Head of caudate nucleus (tissue), 42 donors: ENCODE data around the gene MTRFR.

Source experiments
- DNase-seq, 42 donors: peaks; one replicate each; pipeline versions ENCODE4 v3.0.0 to v3.0.0-alpha.2; 2020 to 2021; ENCODE audit warnings: mixed read lengths in 7 of 42
- intact Hi-C: fragments of 100-400 bp; cut with DNase I; formaldehyde crosslinking; loops from one replicate; pipeline ENCODE4 v1.15.0; 2022

MTRFR gene

GRCh38 chr12:123267991-123268843 is 35.0 kb downstream of the MTRFR start:
- intact Hi-C loops = no loop called here
- peak; percentile 64 to 91 (median 80) for DNase-seq

GRCh38 chr12:123268850-123269249 is 35.6 kb downstream of the MTRFR start:
- intact Hi-C loops = no loop called here
- DNase-seq = peak in 29 of 42 donors; percentile 19 to 80 (median 53)

GRCh38 chr12:123269395-123269892 is 36.2 kb downstream of the MTRFR start:
- peak; percentile 78 to 95 (median 86) for DNase-seq
- intact Hi-C loops = no loop called here

- intact Hi-C loops = no loop called here
- peak in 9 of 42 donors; percentile 29 to 48 (median 37) for DNase-seq
These were observed 36.6 kb downstream of the MTRFR start for GRCh38 chr12:123269896-123270213.

GRCh38 chr12:123270214-123271000 is 37.2 kb downstream of the MTRFR start:
- DNase-seq = peak in 19 of 42 donors; percentile 18 to 65 (median 34)
- intact Hi-C loops = no loop called here

GRCh38 chr12:123271001-123271668 is 37.9 kb downstream of the MTRFR start:
- DNase-seq = peak in 41 of 42 donors; percentile 51 to 93 (median 85)
- intact Hi-C loops = no loop called here

GRCh38 chr12:123273166-123273565 is 39.9 kb downstream of the MTRFR start:
- peak in 4 of 42 donors; percentile 10 to 19 (median 13) for DNase-seq
- intact Hi-C loops = no loop called here

- peak in 1 of 42 donors; percentile 6 for DNase-seq
These were observed 44.9 kb downstream of the MTRFR start for GRCh38 chr12:123278101-123278627.

GRCh38 chr12:123280971-123281370 is 47.7 kb downstream of the MTRFR start:
- DNase-seq = no peak
- intact Hi-C loops = no loop called here

More at GRCh38 chr12:123278101-123278627, 44.9 kb downstream of the MTRFR start:
- intact Hi-C loops = no loop called here

- intact Hi-C loops = no loop called here
- DNase-seq = peak in 1 of 42 donors; percentile 18
These were observed 48.9 kb downstream of the MTRFR start for GRCh38 chr12:123282111-123282510.

GRCh38 chr12:123283461-123283860 is 50.2 kb downstream of the MTRFR start:
- DNase-seq = no peak
- intact Hi-C loops = no loop called here

- no peak for DNase-seq
- intact Hi-C loops = no loop called here
These were observed 51.4 kb downstream of the MTRFR start for GRCh38 chr12:123284669-123285068.

- intact Hi-C loops = no loop called here
- DNase-seq = peak in 1 of 42 donors; percentile 28
These were observed 53.6 kb downstream of the MTRFR start for GRCh38 chr12:123286652-123287373.

GRCh38 chr12:123288751-123289346 is 55.6 kb downstream of the MTRFR start:
- peak; percentile 33 to 93 (median 74) for DNase-seq

GRCh38 chr12:123289911-123290310 is 56.7 kb downstream of the MTRFR start:
- peak in 1 of 42 donors; percentile 31 for DNase-seq
- intact Hi-C loops = no loop called here

More at GRCh38 chr12:123288751-123289346, 55.6 kb downstream of the MTRFR start:
- intact Hi-C loops = no loop called here

- intact Hi-C loops = no loop called here
- DNase-seq = no peak
These were observed 60.0 kb downstream of the MTRFR start for GRCh38 chr12:123293178-123293760.

- DNase-seq = no peak
- intact Hi-C loops = no loop called here
These were observed 71.9 kb downstream of the MTRFR start for GRCh38 chr12:123305136-123305535.

GRCh38 chr12:123306200-123306599 is 73.0 kb downstream of the MTRFR start:
- intact Hi-C loops = no loop called here
- no peak for DNase-seq
